ENCODE results near the gene STX1B. TPM values are rescaled to one million over a fixed set of nuclear protein-coding genes. Genes with fewer than 3 reads are reported as not detected.
A peak's percentile ranks its signal among the peaks of the same experiment; 100 is the strongest.

The STX1B gene
- polyA plus RNA-seq, 3 donors: 1.7 TPM; not detected in 2

GRCh38 chr16:31009894-31010584 lies 399 bp downstream of the STX1B start:
- peak overlapping the region in 1 of 2 donors; percentile 73 for H3K4me3 Mint-ChIP-seq
- no peak for TF ChIP-seq CTCF (IDR thresholded peaks at IDR 0.05)
- no peaks in the 10 kb centered on the region for H3K36me3 ChIP-seq (replicated peaks in 1 of 2; ENCODE audit: control insufficient read depth in 1 of 2, insufficient read depth in 2 of 2, low read length in 2 of 2)
- peaks cover 0 to 10% of the 10 kb centered on the region in 2 donors for H3K36me3 Mint-ChIP-seq
- no peak overlapping the region for H3K27ac ChIP-seq (ENCODE audit: low read depth in 1 of 2, low read length in 2 of 2)
- no peak overlapping the region for H2AFZ ChIP-seq (ENCODE audit: insufficient read depth, low read depth, low read length, poor library complexity, severe bottlenecking)
- H4K20me1 ChIP-seq (ENCODE audit: insufficient read depth, low read length): no peaks in the 10 kb centered on the region
- WGBS (ENCODE audit: insufficient coverage): 18% methylated on average over 23 of the region's 36 CpGs
- H3K9ac ChIP-seq (ENCODE audit: insufficient read depth, low read length, poor library complexity, severe bottlenecking): no peak overlapping the region
- no peak for DNase-seq
- H3K9me3 ChIP-seq (replicated peaks in 1 of 2; ENCODE audit: control insufficient read depth in 1 of 2, insufficient read depth in 1 of 2, low read length in 2 of 2): peaks cover 0 to 8% of the 10 kb centered on the region in 2 donors
- H3K4me3 ChIP-seq (replicated peaks in 1 of 3; ENCODE audit: low read depth in 2 of 3, low read length in 3 of 3): no peak overlapping the region
- intact Hi-C loops (cut with micrococcal nuclease): no loop called here
- H3K9me3 Mint-ChIP-seq: peaks cover 10 to 23% (median 17%) of the 10 kb centered on the region in 7 donors
- peaks cover 47 to 64% (median 59%) of the 10 kb centered on the region in 3 donors for H3K27me3 Mint-ChIP-seq (ENCODE audit: low read depth in 3 of 3)
- H3K79me2 ChIP-seq (ENCODE audit: insufficient read depth, low read length): no peaks in the 10 kb centered on the region
- no peaks in the 10 kb centered on the region for H3K4me1 ChIP-seq (ENCODE audit: control insufficient read depth in 1 of 2, insufficient read depth in 2 of 2, low read length in 2 of 2)
- no peak overlapping the region for H3K27ac Mint-ChIP-seq
- H3K4me2 ChIP-seq (replicated peaks; ENCODE audit: extremely low read depth, low read length, poor library complexity, severe bottlenecking): no peak overlapping the region
- H3K4me1 Mint-ChIP-seq: peaks cover 6% of the 10 kb centered on the region
- H3K27me3 ChIP-seq (ENCODE audit: control insufficient read depth in 2 of 2, insufficient read depth in 2 of 2, low read length in 2 of 2): peaks cover 10 to 35% of the 10 kb centered on the region in 2 donors

GRCh38 chr16:31009120-31009519 lies 1.3 kb downstream of the STX1B start:
- H3K27me3 ChIP-seq (ENCODE audit: control insufficient read depth in 2 of 2, insufficient read depth in 2 of 2, low read length in 2 of 2): peaks cover 10 to 35% of the 10 kb centered on the region in 2 donors
- Mint-ChIP-seq H3K4me3 (peak overlapping the region in 1 of 2 donors; percentile 23), H3K4me1 (peaks cover 6% of the 10 kb centered on the region), H3K27ac (no peak overlapping the region), H3K27me3 (ENCODE audit: low read depth in 3 of 3) (peaks cover 42 to 63% (median 56%) of the 10 kb centered on the region in 3 donors), H3K36me3 (peaks cover 0 to 10% of the 10 kb centered on the region in 2 donors), H3K9me3 (peaks cover 10 to 23% (median 17%) of the 10 kb centered on the region in 7 donors)
- peaks cover 0 to 8% of the 10 kb centered on the region in 2 donors for H3K9me3 ChIP-seq (replicated peaks in 1 of 2; ENCODE audit: control insufficient read depth in 1 of 2, insufficient read depth in 1 of 2, low read length in 2 of 2)
- no peak overlapping the region for H3K4me2 ChIP-seq (replicated peaks; ENCODE audit: extremely low read depth, low read length, poor library complexity, severe bottlenecking)
- H3K36me3 ChIP-seq (replicated peaks in 1 of 2; ENCODE audit: control insufficient read depth in 1 of 2, insufficient read depth in 2 of 2, low read length in 2 of 2): no peaks in the 10 kb centered on the region
- intact Hi-C loops (cut with micrococcal nuclease): no loop called here
- H2AFZ ChIP-seq (ENCODE audit: insufficient read depth, low read depth, low read length, poor library complexity, severe bottlenecking): no peak overlapping the region
- 82% methylated on average over 7 of the region's 7 CpGs for WGBS (ENCODE audit: insufficient coverage)
- H4K20me1 ChIP-seq (ENCODE audit: insufficient read depth, low read length): no peaks in the 10 kb centered on the region
- no peak for DNase-seq
- no peaks in the 10 kb centered on the region for H3K79me2 ChIP-seq (ENCODE audit: insufficient read depth, low read length)
- H3K27ac ChIP-seq (ENCODE audit: low read depth in 1 of 2, low read length in 2 of 2): no peak overlapping the region
- no peak for TF ChIP-seq CTCF (IDR thresholded peaks at IDR 0.05)
- H3K4me3 ChIP-seq (replicated peaks in 1 of 3; ENCODE audit: low read depth in 2 of 3, low read length in 3 of 3): no peak overlapping the region
- H3K4me1 ChIP-seq (ENCODE audit: control insufficient read depth in 1 of 2, insufficient read depth in 2 of 2, low read length in 2 of 2): no peaks in the 10 kb centered on the region
- no peak overlapping the region for H3K9ac ChIP-seq (ENCODE audit: insufficient read depth, low read length, poor library complexity, severe bottlenecking)

Measured in CD14-positive monocyte (primary cell).